Lung (tissue), 12 donors: ENCODE data around the gene TMEM127. TPM values are rescaled to one million over a fixed set of nuclear protein-coding genes. Genes with fewer than 3 reads are reported as not detected.
A peak's percentile ranks its signal among the peaks of the same experiment; 100 is the strongest.
"Not testable (repeated sequence)": the region's sequence is repeated elsewhere in the genome, so short reads cannot be mapped to it uniquely, and the experiment has no call there.

Experiments
- ATAC-seq: fragments of 200-7000 bp; cut with Tn5 transposase; one replicate; pipeline ENCODE4 v1.9.1; 2020; ENCODE audit warnings: moderate number of reproducible peaks; ENCODE audit not compliant: insufficient read depth, low FRiP score
- DNase-seq, 3 donors: peaks; one replicate each; pipeline ENCODE4 v3.0.0-alpha.2; 2013 to 2017
- H3K27ac ChIP-seq, 2 donors: one replicate each; pipeline ENCODE4 v1.5.1; 2013; ENCODE audit warnings: mild to moderate bottlenecking in 2 of 2, moderate library complexity in 2 of 2, control low read depth in 1 of 2, inconsistent platforms in 1 of 2, low read depth in 1 of 2, low read length in 1 of 2
- H3K27me3 ChIP-seq, 3 donors: one replicate each; pipeline ENCODE4 v1.5.1; 2013; ENCODE audit warnings: low read length in 2 of 3; ENCODE audit not compliant: control insufficient read depth in 3 of 3, insufficient read depth in 3 of 3
- H3K36me3 ChIP-seq, 4 donors: one replicate each; pipeline ENCODE4 v1.5.1; 2013; ENCODE audit warnings: low read length in 4 of 4, mild to moderate bottlenecking in 1 of 4, moderate library complexity in 1 of 4; ENCODE audit not compliant: control insufficient read depth in 4 of 4, insufficient read depth in 4 of 4
- H3K4me1 ChIP-seq, 5 donors: one replicate each; pipeline ENCODE4 v1.5.1; 2013; ENCODE audit warnings: low read length in 5 of 5, mild to moderate bottlenecking in 2 of 5, moderate library complexity in 1 of 5; ENCODE audit not compliant: control insufficient read depth in 5 of 5, insufficient read depth in 5 of 5
- H3K4me3 ChIP-seq: one replicate; pipeline ENCODE4 v1.5.1; 2013; ENCODE audit warnings: mild to moderate bottlenecking, control low read depth, moderate library complexity
- H3K9ac ChIP-seq, 2 donors: one replicate each; pipeline ENCODE4 v1.5.1; 2013; ENCODE audit warnings: low read length in 2 of 2, control low read depth in 1 of 2; ENCODE audit not compliant: insufficient read depth in 1 of 2
- H3K9me3 ChIP-seq, 4 donors: one replicate each; pipeline ENCODE4 v1.5.1; 2013; ENCODE audit warnings: low read length in 3 of 4, mild to moderate bottlenecking in 1 of 4, moderate library complexity in 1 of 4; ENCODE audit not compliant: control insufficient read depth in 4 of 4, insufficient read depth in 3 of 4
- WGBS, 2 donors: extraction: QIAGEN DNeasy Blood & Tissue Kit; methylation state at CpG; one replicate each; pipeline ENCODE4 v1.1.7; 2013; 5-methylcytosine and 5-hydroxymethylcytosine counted together
- polyA plus RNA-seq, 2 donors: library from polyadenylated mRNA; stranded (reverse); fragments of 200-250 nt; gene quantifications; one replicate each; pipeline ENCODE4 v1.2.1, GENCODE V29; 2013
- total RNA-seq, 2 donors: library from RNA; depleted of rRNA in 1 of 2; stranded (reverse); fragments of >200 nt in 1 of 2; gene quantifications; one replicate each; pipeline ENCODE4 v1.2.1, GENCODE V29; 2014 to 2021
- TF ChIP-seq, protein P1 (sequence below): IDR thresholded peaks from 2 replicates; pipeline ENCODE4 v1.5.1; 2012; ENCODE audit warnings: mild to moderate bottlenecking; ENCODE audit errors: control extremely low read depth, extremely low read depth
- donor health status: control.
- donor health status: control.
- donor health status: Bipolar disorder and iron deficiency.
- donor health status: healthy.
- donor health status: DM: yes; HTN: yes; CAD: no.

The TMEM127 gene
- total and polyA plus RNA-seq, 4 donors, result 15.3 to 67.2 (median 38.1) TPM

DNA sequence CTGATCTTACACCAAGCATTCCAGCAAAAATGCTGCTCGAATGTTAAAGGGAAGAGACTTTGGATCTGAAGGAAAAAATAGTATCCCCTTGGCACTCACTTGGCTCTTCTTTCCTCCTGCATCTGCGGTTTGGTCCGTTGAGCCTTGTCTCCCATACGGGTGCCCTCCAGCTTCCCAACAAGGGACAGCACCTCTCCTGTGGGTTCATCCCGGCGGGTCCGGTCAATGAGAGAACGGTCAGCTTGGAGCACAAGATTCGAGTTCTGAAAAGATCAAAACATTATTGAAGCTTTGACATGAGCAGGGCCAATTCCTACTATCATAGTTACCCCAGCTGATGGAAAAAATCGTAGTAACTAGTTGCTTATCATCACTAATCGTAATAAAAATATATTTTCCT is 38.8 kb upstream of the TMEM127 start:
- Histone ChIP-seq H3K36me3 (peaks cover 21 to 40% (median 28%) of the 10 kb centered on the region in 4 donors), H3K4me3 (peak overlapping the region; percentile 96), H3K9me3 (no peaks in the 10 kb centered on the region), H3K4me1 (peaks cover 4 to 17% (median 12%) of the 10 kb centered on the region in 5 donors), H3K9ac (peak overlapping the region in 1 of 2 donors; percentile 63), H3K27ac (peak overlapping the region in 1 of 2 donors; percentile 95), H3K27me3 (no peaks in the 10 kb centered on the region)
- 67 to 79% methylated on average over 11 of the region's 11 CpGs for WGBS, 2 donors
- no peak for ATAC-seq
- no peak for DNase-seq
- TF ChIP-seq, protein P1, sequence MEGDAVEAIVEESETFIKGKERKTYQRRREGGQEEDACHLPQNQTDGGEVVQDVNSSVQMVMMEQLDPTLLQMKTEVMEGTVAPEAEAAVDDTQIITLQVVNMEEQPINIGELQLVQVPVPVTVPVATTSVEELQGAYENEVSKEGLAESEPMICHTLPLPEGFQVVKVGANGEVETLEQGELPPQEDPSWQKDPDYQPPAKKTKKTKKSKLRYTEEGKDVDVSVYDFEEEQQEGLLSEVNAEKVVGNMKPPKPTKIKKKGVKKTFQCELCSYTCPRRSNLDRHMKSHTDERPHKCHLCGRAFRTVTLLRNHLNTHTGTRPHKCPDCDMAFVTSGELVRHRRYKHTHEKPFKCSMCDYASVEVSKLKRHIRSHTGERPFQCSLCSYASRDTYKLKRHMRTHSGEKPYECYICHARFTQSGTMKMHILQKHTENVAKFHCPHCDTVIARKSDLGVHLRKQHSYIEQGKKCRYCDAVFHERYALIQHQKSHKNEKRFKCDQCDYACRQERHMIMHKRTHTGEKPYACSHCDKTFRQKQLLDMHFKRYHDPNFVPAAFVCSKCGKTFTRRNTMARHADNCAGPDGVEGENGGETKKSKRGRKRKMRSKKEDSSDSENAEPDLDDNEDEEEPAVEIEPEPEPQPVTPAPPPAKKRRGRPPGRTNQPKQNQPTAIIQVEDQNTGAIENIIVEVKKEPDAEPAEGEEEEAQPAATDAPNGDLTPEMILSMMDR, result no peak

DNA sequence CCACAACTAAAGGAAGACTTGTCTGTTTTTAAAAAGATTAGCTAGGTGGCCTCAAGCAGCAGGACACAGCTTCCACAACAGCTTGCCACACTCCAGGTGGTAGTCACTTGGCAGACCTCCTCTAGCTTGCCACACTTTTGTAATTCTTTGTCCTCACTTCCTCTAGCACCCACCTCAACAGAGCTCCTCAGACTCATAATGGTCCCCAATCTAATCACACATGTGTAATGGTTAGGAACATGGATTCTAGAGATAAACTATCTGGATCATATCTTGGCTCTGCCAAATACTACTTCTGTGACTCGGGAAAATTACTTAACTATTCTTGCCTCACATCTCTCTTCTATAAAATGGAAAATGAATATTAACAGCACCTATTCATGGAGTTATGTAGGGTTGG is 36.1 kb upstream of the TMEM127 start:
- TF ChIP-seq, protein P1, result no peak

DNA sequence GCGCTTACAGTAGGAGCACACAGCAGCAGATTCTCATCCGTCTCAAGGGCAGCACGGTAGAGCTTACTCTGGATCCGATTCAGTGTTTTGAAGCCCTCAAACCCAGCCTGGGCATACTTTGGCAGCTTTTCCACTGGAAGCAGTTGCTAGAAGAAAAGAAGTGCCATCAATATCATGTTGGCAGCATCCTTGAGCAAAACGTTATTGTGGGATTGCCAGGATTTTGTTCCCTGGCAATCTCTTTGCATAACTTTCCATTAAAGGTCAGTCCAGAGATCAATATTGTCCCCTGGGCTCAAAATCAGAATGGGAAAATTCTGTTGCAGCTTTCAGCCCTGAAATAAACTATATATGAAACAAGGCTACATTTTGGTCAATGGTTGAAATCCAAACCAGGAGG is 31.1 kb upstream of the TMEM127 start:
- H3K9me3 ChIP-seq, result no peaks in the 10 kb centered on the region
- no peaks in the 10 kb centered on the region for H3K27me3 ChIP-seq
- TF ChIP-seq, protein P1, result no peak
- H3K4me3 ChIP-seq, result no peak overlapping the region
- DNase-seq, result no peak
- no peak for ATAC-seq
- WGBS, 2 donors, result 93 to 96% methylated on average over 5 of the region's 5 CpGs
- no peak overlapping the region for H3K27ac ChIP-seq
- H3K4me1 ChIP-seq, result peaks cover 0 to 2% (median 0%) of the 10 kb centered on the region in 5 donors
- no peak overlapping the region for H3K9ac ChIP-seq
- peaks cover 57 to 86% (median 64%) of the 10 kb centered on the region in 4 donors for H3K36me3 ChIP-seq

More for the DNA sequence above, 36.1 kb upstream of the TMEM127 start:
- DNase-seq (no peak), ATAC-seq (no peak)
- WGBS, 2 donors, result 62 to 73% methylated on average over 1 of the region's 1 CpG
- no peaks in the 10 kb centered on the region for H3K27me3 ChIP-seq
- H3K9ac ChIP-seq, result no peak overlapping the region
- H3K9me3 ChIP-seq, result no peaks in the 10 kb centered on the region
- H3K36me3 ChIP-seq, result peaks cover 47 to 67% (median 49%) of the 10 kb centered on the region in 4 donors
- no peak overlapping the region for H3K27ac ChIP-seq
- no peak overlapping the region for H3K4me3 ChIP-seq
- H3K4me1 ChIP-seq, result peaks cover 4 to 17% (median 12%) of the 10 kb centered on the region in 5 donors

DNA sequence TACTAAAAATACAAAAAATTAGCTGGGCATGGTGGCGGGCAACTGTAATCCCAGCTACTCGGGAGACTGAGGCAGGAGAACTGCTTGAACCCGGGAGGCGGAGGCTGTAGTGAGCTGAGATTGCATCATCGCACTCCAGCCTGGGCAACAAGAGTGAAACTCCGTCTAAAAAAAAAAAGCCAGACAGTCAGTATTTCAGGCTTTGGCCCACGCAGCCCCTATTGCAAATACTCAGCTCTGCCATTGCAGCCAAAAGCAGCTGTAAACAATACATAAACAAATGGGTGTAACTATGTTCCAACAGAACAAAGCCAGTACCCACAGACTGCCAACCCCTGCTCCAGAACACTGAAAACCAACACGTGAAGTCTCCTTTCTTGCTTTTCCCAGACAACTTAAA is 28.5 kb upstream of the TMEM127 start:
- H3K27ac ChIP-seq, H3K9me3 ChIP-seq, H3K4me1 ChIP-seq, H3K4me3 ChIP-seq, ATAC-seq, H3K9ac ChIP-seq, H3K27me3 ChIP-seq: not testable (repeated sequence)
- H3K36me3 ChIP-seq, result peaks cover 63 to 89% (median 70%) of the 10 kb centered on the region in 4 donors
- whole genome bisulfite sequencing, 2 donors, result 85 to 91% methylated on average over 8 of the region's 8 CpGs
- DNase-seq, result peak in 1 of 3 donors; percentile 7
